H9 (cell line): ENCODE results near the gene OR10P1. TPM values are rescaled to one million over a fixed set of nuclear protein-coding genes. Genes with fewer than 3 reads are reported as not detected.

Experiments used
- DNase-seq: peaks from one replicate; pipeline ENCODE4 v3.0.0-alpha.2; 2017
- H2AFZ ChIP-seq: one replicate; pipeline ENCODE4 v1.6.1; 2013; ENCODE audit warnings: mild to moderate bottlenecking, low read length, control low read depth, moderate library complexity
- H2AK5ac ChIP-seq: 2 replicates; pipeline ENCODE4 v1.6.1; 2013; ENCODE audit warnings: low read length, control low read depth, mixed read lengths; ENCODE audit not compliant: insufficient read length
- H2BK120ac ChIP-seq: one replicate; pipeline ENCODE4 v1.6.1; 2013; ENCODE audit warnings: low read depth, mild to moderate bottlenecking, low read length, control low read depth, inconsistent platforms; ENCODE audit not compliant: poor library complexity, severe bottlenecking
- H2BK12ac ChIP-seq: 2 replicates; pipeline ENCODE4 v1.6.1; 2013; ENCODE audit warnings: low read length, control low read depth, mixed read lengths, low read depth; ENCODE audit not compliant: insufficient read length
- H2BK15ac ChIP-seq: 2 replicates; pipeline ENCODE4 v1.6.1; 2013; ENCODE audit warnings: low read depth, low read length, control low read depth
- H2BK20ac ChIP-seq: one replicate; pipeline ENCODE4 v1.6.1; 2013; ENCODE audit warnings: low read depth, mild to moderate bottlenecking, low read length, control low read depth, inconsistent platforms; ENCODE audit not compliant: poor library complexity, severe bottlenecking
- H2BK5ac ChIP-seq: 2 replicates; pipeline ENCODE4 v1.6.1; 2013; ENCODE audit warnings: low read length, control low read depth, mixed read lengths; ENCODE audit not compliant: insufficient read length
- H3K14ac ChIP-seq: 2 replicates; pipeline ENCODE4 v1.6.1; 2013; ENCODE audit warnings: low read length, control low read depth; ENCODE audit not compliant: insufficient read depth
- H3K18ac ChIP-seq: 2 replicates; pipeline ENCODE4 v1.6.1; 2013; ENCODE audit warnings: low read depth, mild to moderate bottlenecking, mixed read lengths, low read length, control low read depth; ENCODE audit not compliant: insufficient read length
- H3K23ac ChIP-seq: 2 replicates; pipeline ENCODE4 v1.6.1; 2013; ENCODE audit warnings: low read length, control low read depth, mixed read lengths, low read depth; ENCODE audit not compliant: insufficient read length
- H3K23me2 ChIP-seq: 2 replicates; pipeline ENCODE4 v1.6.1; 2013; ENCODE audit warnings: low read depth, mild to moderate bottlenecking, mixed read lengths, low read length, control low read depth; ENCODE audit not compliant: insufficient read length, poor library complexity, severe bottlenecking
- H3K27ac ChIP-seq: 2 replicates; pipeline ENCODE4 v1.5.1; 2013; ENCODE audit warnings: low read length, control low read depth, mixed read lengths, low read depth; ENCODE audit not compliant: insufficient read length
- H3K27me3 ChIP-seq: 2 replicates; pipeline ENCODE4 v1.6.1; 2013; ENCODE audit warnings: low read length, control low read depth, inconsistent platforms; ENCODE audit not compliant: insufficient read depth
- H3K4ac ChIP-seq: 2 replicates; pipeline ENCODE4 v1.6.1; 2013; ENCODE audit warnings: low read depth, mild to moderate bottlenecking, control low read depth, inconsistent platforms, low read length, moderate library complexity
- H3K4me1 ChIP-seq: 2 replicates; pipeline ENCODE4 v1.6.1; 2013; ENCODE audit warnings: low read length, control low read depth, inconsistent platforms; ENCODE audit not compliant: insufficient read depth
- H3K4me2 ChIP-seq: 2 replicates; pipeline ENCODE4 v1.6.1; 2013; ENCODE audit warnings: low read length, control low read depth, mixed read lengths; ENCODE audit not compliant: insufficient read length, insufficient read depth
- H3K56ac ChIP-seq: 2 replicates; pipeline ENCODE4 v1.6.1; 2013; ENCODE audit warnings: low read depth, mild to moderate bottlenecking, mixed read lengths, low read length, control low read depth; ENCODE audit not compliant: insufficient read length
- H3K79me1 ChIP-seq: 2 replicates; pipeline ENCODE4 v1.6.1; 2013; ENCODE audit warnings: low read depth, mild to moderate bottlenecking, moderate library complexity, low read length, control low read depth, inconsistent platforms; ENCODE audit not compliant: insufficient read depth, poor library complexity, severe bottlenecking
- H3K79me2 ChIP-seq: 2 replicates; pipeline ENCODE4 v1.6.1; 2013; ENCODE audit warnings: low read length, control low read depth, inconsistent platforms; ENCODE audit not compliant: insufficient read depth
- H3K9ac ChIP-seq: 2 replicates; pipeline ENCODE4 v1.6.1; 2013; ENCODE audit warnings: low read length, control low read depth, mixed read lengths; ENCODE audit not compliant: insufficient read length; ENCODE audit errors: extremely low read depth
- H3K9me3 ChIP-seq: one replicate; pipeline ENCODE4 v1.6.1; 2013; ENCODE audit warnings: low read depth, low read length, inconsistent platforms; ENCODE audit not compliant: control insufficient read depth
- H3T11ph ChIP-seq: one replicate; pipeline ENCODE4 v1.6.1; 2013; ENCODE audit warnings: mild to moderate bottlenecking, low read length, control low read depth, inconsistent platforms
- H4K20me1 ChIP-seq: one replicate; pipeline ENCODE4 v1.6.1; 2013; ENCODE audit not compliant: control insufficient read depth, insufficient read length, insufficient read depth
- H4K5ac ChIP-seq: 2 replicates; pipeline ENCODE4 v1.6.1; 2013; ENCODE audit warnings: low read depth, mild to moderate bottlenecking, mixed read lengths, low read length, control low read depth; ENCODE audit not compliant: insufficient read length
- H4K8ac ChIP-seq: replicated peaks from 2 replicates; pipeline ENCODE4 v1.6.1; 2013; ENCODE audit warnings: low read length, control low read depth, mixed read lengths, low read depth; ENCODE audit not compliant: insufficient read length
- H4K91ac ChIP-seq: 2 replicates; pipeline ENCODE4 v1.6.1; 2013; ENCODE audit warnings: low read depth, mild to moderate bottlenecking, moderate library complexity, mixed read lengths, low read length, control low read depth; ENCODE audit not compliant: insufficient read length
- H3K27ac Mint-ChIP-seq, 3 experiments: 2 replicates in 2 of 3; 3 replicates in 1 of 3; pipeline ENCODE4 v1.8.0; 2020 to 2021; ENCODE audit warnings: mixed read lengths in 3 of 3, mild to moderate bottlenecking in 1 of 3, moderate library complexity in 1 of 3
- H3K27me3 Mint-ChIP-seq: 2 replicates; pipeline ENCODE4 v1.8.0; 2021; ENCODE audit warnings: low read depth, mild to moderate bottlenecking, moderate library complexity, mixed read lengths
- H3K36me3 Mint-ChIP-seq, 3 experiments: 2 replicates in 2 of 3; 3 replicates in 1 of 3; pipeline ENCODE4 v1.8.0; 2020 to 2021; ENCODE audit warnings: low read depth in 3 of 3, mixed read lengths in 3 of 3; ENCODE audit not compliant: insufficient read depth in 1 of 3
- H3K4me1 Mint-ChIP-seq, 2 experiments: 2 replicates each; pipeline ENCODE4 v1.8.0; 2020; ENCODE audit warnings: mixed read lengths in 2 of 2
- H3K4me3 Mint-ChIP-seq, 2 experiments: 2 replicates in 1 of 2; 3 replicates in 1 of 2; pipeline ENCODE4 v1.8.0; 2020 to 2021; ENCODE audit warnings: mild to moderate bottlenecking in 2 of 2, mixed read lengths in 2 of 2, moderate library complexity in 1 of 2
- H3K9me3 Mint-ChIP-seq, 2 experiments: 2 replicates in 1 of 2; 3 replicates in 1 of 2; pipeline ENCODE4 v1.8.0; 2020; ENCODE audit warnings: mild to moderate bottlenecking in 2 of 2, mixed read lengths in 2 of 2, moderate library complexity in 1 of 2
- CTCF ChIP-seq: fragments of 200-600 bp; sonication (generic); conservative IDR thresholded peaks from 3 replicates; pipeline ENCODE4 v1.8.0; 2021; ENCODE audit warnings: antibody characterized with exemption, mild to moderate bottlenecking
- WGBS: extraction: QIAGEN DNeasy Blood & Tissue Kit; methylation state at CpG from one replicate; pipeline ENCODE4 v1.1.7; 2013; ENCODE audit warnings: missing lambda C conversion rate, low lambda C conversion rate, mixed read lengths; ENCODE audit not compliant: insufficient read length; ENCODE audit errors: extremely low coverage; 5-methylcytosine and 5-hydroxymethylcytosine counted together
- total RNA-seq: library from RNA; stranded (reverse); gene quantifications from 2 replicates; pipeline ENCODE4 v1.2.1, GENCODE V29; 2021

OR10P1 gene
- total RNA-seq, 1 experiment from 2014 or later, result not detected

DNA sequence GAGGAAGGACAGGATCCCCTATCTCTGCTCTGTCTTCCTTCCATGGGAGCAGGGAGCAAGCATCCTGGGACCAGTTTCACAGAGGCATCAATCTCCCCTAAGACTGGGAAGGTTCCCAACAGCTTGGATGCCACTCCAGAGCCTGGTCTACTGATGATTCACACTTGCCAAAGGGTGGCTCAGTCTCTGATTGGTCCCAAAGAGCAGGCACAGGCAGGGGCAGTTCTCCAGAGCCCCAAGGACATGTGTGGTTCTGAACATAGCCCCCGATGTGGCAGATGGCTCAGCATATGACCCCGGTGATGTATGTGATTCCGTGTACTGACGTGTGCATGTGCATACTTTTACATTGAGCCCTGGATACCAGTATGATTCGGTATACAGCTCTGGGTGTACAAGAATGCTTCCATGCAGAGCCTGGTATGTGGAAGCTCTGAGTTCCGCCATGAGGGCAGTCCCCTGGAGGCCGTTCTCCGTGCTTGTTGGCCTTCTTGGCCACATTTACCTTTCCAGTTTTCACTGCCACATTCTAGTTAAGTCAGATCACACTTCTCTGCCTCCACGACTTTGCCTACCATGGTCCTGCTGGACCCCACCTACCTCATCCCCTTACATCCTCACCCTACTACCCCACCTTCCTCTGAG, 49.8 kb downstream of the OR10P1 start:
- Histone ChIP-seq H3K9me3 (no peaks in the 10 kb centered on the region), H3K4ac (no peak overlapping the region), H2AFZ (no peak overlapping the region), H2BK5ac (no peak overlapping the region), H3K4me2 (no peak overlapping the region), H4K8ac (no peak overlapping the region), H2BK12ac (no peak overlapping the region), H3K79me1 (no peaks in the 10 kb centered on the region), H2BK20ac (no peak overlapping the region), H2BK120ac (no peak overlapping the region), H3K56ac (no peak overlapping the region), H4K91ac (no peak overlapping the region), H3K79me2 (no peaks in the 10 kb centered on the region), H3K23ac (no peak overlapping the region), H3K14ac (no peak overlapping the region), H3K4me1 (no peaks in the 10 kb centered on the region), H3K18ac (no peak overlapping the region), H4K20me1 (no peaks in the 10 kb centered on the region), H3T11ph (no peak overlapping the region), H3K27me3 (no peaks in the 10 kb centered on the region), H3K9ac (no peak overlapping the region), H2AK5ac (no peak overlapping the region), H2BK15ac (no peak overlapping the region), H3K27ac (no peak overlapping the region), H3K23me2 (no peaks in the 10 kb centered on the region), H4K5ac (no peak overlapping the region)
- no peak for DNase-seq
- TF ChIP-seq CTCF, result no peak
- H3K27me3 Mint-ChIP-seq, result no peaks in the 10 kb centered on the region
- no peak overlapping the region; a peak in 2 of 5 replicates for H3K4me3 Mint-ChIP-seq
- no CpG with 5 or more reads among the region's 9 CpGs for WGBS
- peak overlapping the region in 1 of 3 experiments; percentile 43; a peak in 2 of 7 replicates for H3K27ac Mint-ChIP-seq
- no peaks in the 10 kb centered on the region for H3K9me3 Mint-ChIP-seq
- peaks cover 13% of the 10 kb centered on the region in 2 experiments for H3K4me1 Mint-ChIP-seq
- peaks cover 20 to 43% (median 36%) of the 10 kb centered on the region in 3 experiments; a peak in 6 of 7 replicates for H3K36me3 Mint-ChIP-seq

Other genes with a start within 250 kb of the OR10P1 start
- gene OR6C65, start 236.4 kb upstream of the OR10P1 start, total RNA-seq, result not detected in 2 replicates
- gene OR6C76, start 210.6 kb upstream of the OR10P1 start, total RNA-seq, result not detected in 2 replicates
- gene OR6C2, start 192.8 kb upstream of the OR10P1 start, total RNA-seq, result not detected in 2 replicates
- gene OR6C70, start 166.8 kb upstream of the OR10P1 start, total RNA-seq, result not detected in 2 replicates
- gene OR6C68, start 144.5 kb upstream of the OR10P1 start, total RNA-seq, result not detected in 2 replicates
- not detected in 2 replicates for gene OR6C4, start 87.3 kb upstream of the OR10P1 start, total RNA-seq
- gene OR2AP1, start 64.4 kb upstream of the OR10P1 start, total RNA-seq, result not detected in 2 replicates
- gene ITGA7, start 71.0 kb downstream of the OR10P1 start, total RNA-seq, result 114 and 119 TPM in 2 replicates
- 104 and 108 TPM in 2 replicates for gene BLOC1S1, start 79.2 kb downstream of the OR10P1 start, total RNA-seq
- gene RDH5, start 83.5 kb downstream of the OR10P1 start, total RNA-seq, result 4.0 and 6.6 TPM in 2 replicates
- 581 and 589 TPM in 2 replicates for gene CD63, start 92.1 kb downstream of the OR10P1 start, total RNA-seq
- gene GDF11, start 106.2 kb downstream of the OR10P1 start, total RNA-seq, result 31.2 and 31.8 TPM in 2 replicates
- gene SARNP, start 180.8 kb downstream of the OR10P1 start, total RNA-seq, result 122 and 127 TPM in 2 replicates
- 51.3 and 53.1 TPM in 2 replicates for gene ORMDL2, start 181.1 kb downstream of the OR10P1 start, total RNA-seq
- 33.7 and 37.1 TPM in 2 replicates for gene DNAJC14, start 192.7 kb downstream of the OR10P1 start, total RNA-seq
- 1.7 and 2.4 TPM in 2 replicates for gene MMP19, start 206.0 kb downstream of the OR10P1 start, total RNA-seq